GM18858 (cell line): ENCODE measurements around the gene PTPRE.

ENCODE experiments used
- ATAC-seq: cut with Tn5 transposase; IDR thresholded peaks from one replicate; pipeline ENCODE4 v1.9.1; 2021; ENCODE audit not compliant: unreplicated experiment

Gene PTPRE

DNA sequence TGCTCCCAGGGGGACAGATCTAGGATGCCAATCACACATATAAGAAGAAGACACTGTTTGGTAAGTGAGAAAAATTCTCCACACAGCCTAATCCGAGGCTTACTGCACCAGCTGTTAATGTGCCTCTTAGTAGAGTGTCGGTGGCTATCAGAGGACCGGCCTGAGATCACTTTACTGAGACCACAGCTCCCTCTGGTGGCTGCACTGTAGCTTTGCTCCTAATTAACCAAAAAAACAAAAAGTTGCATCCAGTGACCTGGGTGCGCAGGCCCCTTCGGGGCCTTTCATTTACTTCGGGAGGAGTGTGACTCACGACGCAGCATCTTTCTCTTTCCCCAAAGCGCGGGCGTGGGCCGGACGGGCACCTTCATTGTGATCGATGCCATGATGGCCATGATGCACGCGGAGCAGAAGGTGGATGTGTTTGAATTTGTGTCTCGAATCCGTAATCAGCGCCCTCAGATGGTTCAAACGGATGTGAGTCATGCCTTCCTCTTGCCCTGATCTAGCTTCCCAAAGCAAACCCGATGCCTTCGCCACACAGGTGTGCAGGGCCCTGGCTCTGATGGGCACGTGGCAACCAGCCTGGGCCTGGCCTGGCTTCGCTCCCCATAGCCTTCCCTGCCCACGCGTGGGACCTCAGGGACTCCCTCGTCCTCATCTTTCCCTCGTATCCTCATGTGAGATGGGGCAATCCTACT, 162.6 kb downstream of the PTPRE start:
- ATAC-seq: peak; percentile 40

DNA sequence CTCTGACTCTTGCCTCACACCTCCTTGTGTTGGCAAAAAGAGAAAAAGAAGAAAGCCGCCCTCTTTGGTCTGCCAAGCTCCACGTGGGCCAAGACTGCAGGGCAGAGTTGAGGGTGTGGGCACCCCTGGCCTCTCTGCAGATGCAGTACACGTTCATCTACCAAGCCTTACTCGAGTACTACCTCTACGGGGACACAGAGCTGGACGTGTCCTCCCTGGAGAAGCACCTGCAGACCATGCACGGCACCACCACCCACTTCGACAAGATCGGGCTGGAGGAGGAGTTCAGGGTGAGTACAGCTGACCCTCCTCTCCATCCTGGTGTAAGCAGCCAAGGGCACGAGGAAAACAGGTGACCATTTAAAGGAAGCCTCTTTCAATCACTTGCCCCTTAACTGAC, 163.3 kb downstream of the PTPRE start:
- no peak for ATAC-seq

DNA sequence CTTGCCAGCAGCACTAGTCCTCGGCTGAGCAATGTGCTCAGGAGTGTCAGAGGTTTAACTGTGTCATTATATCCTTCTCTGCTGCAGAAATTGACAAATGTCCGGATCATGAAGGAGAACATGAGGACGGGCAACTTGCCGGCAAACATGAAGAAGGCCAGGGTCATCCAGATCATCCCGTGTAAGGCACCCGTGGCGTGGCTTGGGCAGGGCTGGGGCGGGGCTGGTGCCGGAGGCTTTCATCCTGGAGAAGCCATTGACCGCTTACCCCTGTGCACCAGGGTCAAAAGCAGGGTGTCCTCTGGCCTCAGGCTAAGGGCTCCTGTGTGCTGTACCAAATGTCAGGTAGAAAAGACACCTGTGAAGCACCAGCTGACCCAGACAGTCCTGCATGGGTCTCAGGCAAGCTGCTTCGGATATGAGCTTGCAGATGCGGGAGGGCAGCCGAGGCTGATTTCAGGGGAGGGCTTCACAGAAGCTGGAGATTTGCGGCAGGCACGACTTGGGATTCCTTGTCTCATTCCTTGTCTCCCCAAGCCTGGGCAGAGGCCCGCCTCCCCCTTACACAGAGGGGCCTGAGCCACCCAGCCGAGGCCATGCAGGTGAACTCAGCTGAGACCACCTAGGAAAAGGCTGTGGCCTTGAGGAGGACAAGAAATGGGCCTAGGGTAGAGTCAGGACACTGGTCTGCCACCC, 164.0 kb downstream of the PTPRE start:
- no peak for ATAC-seq

DNA sequence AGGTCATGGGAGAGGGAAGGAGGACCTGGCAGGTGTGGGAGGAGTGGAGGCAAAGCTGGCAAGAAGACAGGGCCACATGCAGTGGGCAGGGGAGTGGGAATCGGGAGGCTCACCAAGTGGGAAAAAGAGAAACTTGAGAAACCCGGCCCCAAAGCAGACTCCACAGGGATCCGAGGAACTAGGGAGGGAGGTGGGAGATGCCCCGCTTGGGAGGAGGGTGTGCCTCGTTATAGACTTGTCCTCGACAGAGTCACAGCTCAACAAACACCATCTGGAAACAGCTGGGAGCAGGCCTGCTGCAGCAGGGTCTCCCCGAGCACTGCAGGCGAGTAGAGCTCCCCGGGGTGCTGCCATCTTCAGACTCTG, 164.5 kb downstream of the PTPRE start:
- no peak for ATAC-seq

DNA sequence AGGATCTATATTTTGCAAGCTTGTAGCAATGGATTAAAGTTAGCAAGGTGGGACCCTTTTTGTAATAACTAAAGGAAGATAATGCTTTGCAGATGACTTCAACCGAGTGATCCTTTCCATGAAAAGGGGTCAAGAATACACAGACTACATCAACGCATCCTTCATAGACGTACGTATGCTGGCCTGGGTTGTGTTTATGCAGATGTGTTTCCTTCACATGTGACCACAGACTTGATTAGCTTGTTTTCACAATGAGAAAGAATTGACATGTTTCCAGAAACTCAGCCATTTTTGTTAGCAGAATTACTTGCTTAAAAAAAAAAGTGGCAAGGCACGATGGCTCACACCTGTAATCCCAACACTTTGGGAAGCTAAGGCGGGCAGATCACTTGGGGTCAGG, 165.1 kb downstream of the PTPRE start:
- no peak for ATAC-seq

DNA sequence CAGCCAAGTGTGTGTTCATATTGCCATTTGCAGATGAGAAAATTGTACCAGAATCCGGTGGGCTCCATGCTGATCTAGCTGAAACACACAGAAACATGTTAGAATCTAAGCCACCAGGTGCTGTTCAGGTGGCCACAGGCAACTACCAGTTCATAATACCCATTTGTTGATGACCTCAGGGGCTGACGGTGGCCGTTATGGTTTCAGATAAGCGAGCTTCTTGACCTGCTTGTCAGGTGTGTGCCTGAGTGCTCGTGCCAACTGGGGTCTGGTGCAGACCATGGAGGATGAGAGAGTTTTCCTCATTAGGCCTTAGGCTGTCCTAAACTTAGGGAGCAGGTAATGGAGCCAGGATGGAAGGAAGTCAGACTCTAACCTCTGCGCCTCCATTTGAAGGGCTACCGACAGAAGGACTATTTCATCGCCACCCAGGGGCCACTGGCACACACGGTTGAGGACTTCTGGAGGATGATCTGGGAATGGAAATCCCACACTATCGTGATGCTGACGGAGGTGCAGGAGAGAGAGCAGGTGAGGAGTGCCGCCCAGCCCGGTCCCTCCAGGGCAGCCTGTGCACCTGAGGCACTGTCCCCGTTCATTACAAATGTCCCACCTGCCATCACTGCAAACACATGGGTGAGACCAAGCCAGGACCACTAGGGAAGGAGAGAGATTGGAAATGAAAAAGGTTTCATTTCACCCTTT, 166.2 kb downstream of the PTPRE start:
- no peak for ATAC-seq

DNA sequence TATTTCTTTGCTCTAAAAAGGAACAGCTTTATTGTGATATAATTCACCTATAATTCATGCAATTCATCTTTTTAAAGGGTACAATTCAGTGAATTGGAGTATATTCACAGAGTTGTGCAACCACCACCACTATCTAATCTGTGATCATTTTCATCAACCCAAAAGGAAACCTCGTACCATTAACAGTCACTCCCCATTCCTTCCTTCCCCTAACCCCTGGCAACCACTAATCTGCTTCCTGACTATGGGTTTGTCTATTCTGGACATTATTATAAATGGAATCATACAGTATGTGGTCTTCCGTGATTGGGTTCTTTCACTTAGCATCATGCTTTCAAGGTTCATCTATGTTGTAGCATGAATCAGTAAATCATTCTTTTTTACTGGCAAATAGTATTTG, 167.0 kb downstream of the PTPRE start:
- no peak for ATAC-seq

DNA sequence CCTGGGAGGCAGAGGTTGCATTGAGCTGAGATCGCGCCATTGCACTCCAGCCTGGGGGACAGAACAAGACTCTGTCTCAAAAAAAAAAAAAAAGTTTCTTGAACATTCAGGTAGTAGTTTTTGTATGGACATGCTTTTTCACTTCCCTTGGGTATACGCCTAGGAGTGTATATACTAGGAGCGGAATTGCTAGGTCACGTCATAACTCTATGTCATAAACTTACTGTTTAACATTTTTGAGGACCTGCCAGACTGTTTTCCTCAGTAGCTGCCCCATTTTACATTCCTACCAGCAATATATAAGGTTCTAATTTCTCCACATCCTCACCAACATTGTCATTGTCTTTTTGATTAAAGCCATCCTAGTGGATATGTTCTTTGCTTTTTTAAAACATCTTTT, 167.7 kb downstream of the PTPRE start:
- no peak for ATAC-seq

DNA sequence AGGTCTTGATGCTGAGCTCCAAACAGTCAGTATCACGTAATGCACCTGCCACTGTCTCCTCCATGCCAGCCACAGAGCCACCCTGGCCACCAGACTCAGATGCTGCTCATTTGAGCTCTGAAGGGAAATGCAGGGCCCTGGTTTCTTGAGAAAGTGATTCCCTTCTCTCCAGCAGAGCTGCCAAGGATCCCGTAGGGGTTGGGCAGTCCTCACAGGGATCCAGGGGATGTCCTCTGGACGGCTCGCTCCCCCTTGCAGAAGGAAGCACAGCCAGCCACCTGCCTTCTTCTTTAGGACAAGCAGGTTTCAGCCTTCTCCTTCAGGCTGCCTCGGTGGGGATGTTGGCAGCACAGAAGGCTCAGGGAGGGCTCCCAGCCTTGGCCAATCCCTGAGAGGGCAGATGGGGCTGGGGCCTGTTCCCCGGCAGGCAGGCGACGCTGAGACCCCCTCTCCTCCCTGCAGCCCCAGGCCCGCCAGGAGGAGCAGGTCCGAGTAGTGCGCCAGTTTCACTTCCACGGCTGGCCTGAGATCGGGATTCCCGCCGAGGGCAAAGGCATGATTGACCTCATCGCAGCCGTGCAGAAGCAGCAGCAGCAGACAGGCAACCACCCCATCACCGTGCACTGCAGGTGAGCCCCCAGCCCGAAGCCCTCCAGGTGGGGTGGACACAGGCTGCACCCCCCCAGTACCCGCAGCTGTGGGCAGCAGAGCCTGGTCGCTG, 170.4 kb downstream of the PTPRE start:
- no peak for ATAC-seq

DNA sequence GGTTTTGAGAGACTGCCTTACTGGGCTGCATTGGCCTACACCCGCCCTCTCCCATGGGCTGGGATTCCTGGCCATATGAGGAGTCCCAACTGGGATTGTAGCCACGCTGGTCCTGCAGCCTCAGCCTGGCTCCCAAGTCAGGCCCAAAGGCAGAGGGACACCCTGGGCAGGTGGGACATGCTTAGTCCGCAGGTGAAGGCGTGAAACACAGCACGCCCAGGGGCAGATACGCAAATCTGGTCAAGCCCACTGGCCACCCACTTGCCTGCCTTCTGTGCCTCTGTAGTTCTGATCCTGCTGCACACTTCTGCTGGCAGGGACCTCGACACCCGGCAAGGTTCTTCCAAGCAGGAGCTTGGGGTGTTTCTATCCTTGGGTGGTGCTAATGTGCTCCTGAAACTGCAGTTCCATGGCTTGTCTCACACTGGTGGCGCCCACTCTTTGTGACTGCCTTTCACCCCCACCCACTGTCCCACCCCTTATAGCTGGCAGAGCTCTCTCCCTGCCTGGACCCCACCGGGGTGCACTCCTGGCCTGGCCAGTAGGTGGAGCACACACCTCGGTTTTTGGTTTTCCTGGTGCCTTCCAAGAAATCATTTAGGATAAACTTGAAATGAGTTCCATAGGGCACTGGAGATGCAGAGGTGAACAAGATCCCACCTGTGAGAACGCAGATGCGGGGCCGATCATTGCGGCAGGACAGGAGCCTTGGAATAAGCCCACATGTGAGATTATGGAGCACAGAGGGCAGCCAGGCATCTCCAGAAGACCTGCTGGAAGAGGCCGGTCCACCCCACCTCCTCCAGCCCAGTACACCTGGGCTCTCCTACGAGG, 171.4 kb downstream of the PTPRE start:
- no peak for ATAC-seq

DNA sequence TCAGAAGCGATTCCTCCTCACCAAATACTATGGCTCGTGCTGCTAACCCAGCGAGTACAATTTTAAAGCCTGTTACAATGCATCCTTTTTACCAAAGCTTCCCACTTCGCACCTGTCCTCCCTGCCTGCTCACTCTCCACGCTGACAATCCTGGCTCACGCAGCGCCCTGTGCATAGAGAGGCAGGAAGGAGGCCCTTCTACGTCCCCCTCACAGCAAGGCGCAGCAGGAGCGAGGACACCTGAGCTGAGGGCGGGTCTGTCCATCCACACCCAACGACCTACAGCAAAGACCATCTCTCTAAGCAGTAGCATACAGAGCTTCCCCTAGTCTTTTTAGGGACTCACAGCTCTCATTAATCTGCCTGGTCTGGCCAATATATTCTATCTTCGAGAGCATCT, 173.3 kb downstream of the PTPRE start:
- no peak for ATAC-seq

DNA sequence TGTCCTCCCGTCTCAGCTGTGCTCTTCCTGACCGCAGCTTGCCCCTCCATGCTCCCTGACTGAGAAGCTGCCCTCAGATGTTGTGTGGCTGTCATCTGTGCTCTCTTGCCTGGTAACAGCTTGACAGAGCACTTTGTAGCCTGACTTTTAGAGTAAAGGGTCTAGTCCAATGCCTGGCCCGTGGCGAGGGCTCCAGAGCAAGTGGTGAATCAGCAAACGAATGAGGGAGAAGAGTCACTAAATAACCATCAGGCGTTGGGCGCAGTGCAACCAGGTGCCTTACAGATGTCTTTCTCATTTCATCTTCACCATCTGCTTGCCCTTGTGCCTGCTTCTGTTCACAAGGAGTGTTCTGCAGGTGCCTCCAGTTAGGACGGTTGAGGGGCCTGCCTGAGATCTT, 173.7 kb downstream of the PTPRE start:
- ATAC-seq: no peak

DNA sequence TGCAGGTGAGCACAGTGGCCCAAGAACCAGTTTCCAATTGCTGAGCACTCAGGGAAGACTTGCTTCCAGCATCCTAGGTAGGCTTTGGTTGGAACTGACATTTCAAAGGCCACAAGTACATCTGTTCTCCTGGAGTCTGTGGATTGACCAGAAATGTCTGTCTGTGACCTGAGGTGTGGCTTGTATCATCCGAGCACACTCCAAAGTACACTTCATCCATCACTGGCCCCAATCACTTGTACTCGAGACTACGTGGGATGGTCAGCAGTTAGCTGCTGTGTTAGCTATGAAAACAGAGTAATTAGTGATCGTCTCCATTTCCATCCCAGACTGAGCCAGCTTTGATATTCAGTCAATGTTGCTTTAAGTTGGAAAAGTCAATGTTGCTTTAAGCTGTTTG, 174.3 kb downstream of the PTPRE start:
- ATAC-seq: no peak

DNA sequence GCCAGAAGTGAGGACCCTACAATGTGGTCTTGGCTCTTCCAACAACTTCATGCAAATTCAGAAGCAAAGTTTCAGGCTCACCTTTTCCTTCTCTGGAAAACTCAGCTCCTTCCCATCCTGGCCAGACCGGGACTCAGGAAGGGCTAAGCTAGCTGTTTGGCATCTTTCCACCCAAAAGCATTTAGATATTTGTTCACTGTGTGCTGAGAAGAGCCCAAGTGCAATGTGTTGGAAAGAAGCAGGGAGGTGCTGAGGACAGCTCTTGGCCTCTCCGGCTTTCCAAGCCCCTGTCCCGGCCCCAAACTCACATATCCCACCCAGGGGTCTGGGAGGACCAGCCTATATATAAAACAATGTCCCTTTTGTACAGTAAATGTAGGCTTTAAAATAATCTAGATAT, 174.8 kb downstream of the PTPRE start:
- ATAC-seq: no peak

DNA sequence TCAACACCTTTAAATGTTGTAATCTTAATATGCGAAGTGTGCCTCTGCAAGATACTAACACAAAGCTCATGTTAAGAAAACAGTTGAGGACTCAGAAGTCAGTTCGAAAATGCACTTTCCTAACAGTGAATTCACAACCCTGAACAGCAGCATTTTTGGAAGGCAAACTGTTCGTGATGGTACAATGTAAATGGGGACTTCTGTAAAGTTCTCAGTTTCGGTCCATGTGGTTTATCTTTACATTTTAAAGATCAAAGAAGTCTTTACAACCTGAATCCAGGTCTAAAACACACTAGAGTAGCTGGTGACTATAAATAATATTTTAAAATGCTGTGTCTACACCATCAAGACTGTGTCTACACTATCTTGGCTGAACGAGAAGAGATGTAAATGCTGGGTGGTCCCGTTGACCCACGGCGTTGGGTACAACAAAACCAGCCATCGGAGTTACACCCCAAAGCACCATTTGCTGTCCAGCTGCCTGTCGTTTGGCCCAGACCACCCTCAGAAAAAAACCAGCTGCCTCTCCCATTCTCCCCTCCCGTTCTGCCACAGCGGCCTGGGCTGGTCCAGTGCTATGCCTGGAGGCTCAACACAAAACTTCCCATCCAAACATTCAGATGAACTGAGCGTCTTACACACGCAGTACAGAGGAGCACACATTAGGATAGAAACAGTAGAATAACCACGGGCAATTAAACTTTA, 176.4 kb downstream of the PTPRE start:
- ATAC-seq: no peak

DNA sequence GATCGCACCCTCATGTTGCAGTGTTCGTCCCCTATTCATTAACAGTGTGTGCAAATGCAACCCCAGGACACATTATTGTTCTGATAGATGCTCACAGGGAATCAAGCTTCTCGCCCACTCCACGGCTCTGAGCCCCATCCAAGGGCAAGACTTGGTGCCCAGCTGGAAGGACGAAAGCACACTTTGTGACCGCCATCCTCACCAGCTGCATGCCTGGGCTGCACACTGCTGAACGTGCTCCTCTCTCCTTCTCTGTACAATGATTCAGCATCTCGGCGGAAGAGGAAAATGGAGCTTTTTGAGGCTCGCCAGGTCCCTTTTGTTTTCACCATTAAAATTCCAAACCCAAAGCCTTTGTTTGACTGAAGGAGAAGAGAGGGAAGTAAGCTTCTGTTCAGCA, 177.5 kb downstream of the PTPRE start:
- ATAC-seq: no peak

DNA sequence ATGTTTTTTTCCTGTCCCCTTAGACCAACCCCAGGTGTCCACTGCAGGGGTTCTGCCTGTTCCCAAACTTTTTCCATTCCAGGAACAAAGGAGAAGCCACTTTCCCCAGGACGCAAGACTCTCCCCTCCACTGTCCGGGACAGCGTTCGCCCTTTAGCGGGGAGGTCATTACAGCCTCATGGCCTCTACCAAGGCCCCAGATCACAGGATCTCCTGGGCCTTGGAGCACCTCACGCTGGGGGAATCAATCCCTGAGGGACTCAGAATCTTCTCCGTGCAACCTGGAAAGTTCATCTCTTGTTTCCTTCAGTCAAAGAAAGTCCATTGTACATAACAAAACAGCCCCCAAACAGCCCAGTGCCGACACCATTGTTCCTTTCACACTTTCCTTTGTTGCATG, 178.1 kb downstream of the PTPRE start:
- no peak for ATAC-seq

DNA sequence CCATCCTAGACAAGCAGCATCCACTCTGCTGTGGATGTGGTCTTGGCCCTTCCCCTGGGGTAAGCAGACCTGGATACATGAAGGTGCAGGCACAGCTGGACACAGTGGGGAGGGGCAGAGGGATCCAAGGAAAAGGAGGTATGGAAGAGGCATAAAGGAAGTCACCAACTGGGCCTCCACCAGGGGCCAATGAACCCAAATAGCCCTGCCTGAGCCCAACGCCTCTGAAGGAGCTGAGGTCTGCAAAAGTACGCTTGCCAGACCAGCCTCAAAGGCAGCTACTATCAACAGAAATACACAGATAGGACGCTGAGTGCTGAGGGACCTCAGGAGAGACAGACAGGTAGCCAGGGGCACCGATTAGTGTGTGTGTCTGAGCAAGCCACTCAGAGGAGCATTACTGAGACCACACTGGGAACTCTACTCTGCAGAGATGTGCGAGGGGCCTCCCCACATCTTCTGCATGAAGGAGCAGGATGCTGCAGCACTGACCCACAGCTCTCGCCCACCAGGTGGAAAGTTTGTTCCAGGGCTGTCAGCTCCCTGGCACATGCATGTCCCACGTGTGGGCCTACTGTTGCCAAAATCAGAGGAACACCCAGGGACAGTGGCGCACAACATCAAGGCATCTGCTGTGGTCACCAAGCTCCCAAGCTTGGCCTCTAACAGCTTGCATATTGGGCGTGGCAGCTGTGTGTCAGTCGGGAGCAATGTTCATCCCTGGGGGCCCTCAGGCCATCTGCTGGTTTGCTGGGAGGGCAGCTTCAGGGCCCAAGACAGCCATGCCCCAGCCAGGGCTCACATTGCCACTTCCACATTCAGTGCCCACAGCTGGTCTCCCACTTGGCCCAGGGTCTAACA, 179.3 kb downstream of the PTPRE start:
- no peak for ATAC-seq

DNA sequence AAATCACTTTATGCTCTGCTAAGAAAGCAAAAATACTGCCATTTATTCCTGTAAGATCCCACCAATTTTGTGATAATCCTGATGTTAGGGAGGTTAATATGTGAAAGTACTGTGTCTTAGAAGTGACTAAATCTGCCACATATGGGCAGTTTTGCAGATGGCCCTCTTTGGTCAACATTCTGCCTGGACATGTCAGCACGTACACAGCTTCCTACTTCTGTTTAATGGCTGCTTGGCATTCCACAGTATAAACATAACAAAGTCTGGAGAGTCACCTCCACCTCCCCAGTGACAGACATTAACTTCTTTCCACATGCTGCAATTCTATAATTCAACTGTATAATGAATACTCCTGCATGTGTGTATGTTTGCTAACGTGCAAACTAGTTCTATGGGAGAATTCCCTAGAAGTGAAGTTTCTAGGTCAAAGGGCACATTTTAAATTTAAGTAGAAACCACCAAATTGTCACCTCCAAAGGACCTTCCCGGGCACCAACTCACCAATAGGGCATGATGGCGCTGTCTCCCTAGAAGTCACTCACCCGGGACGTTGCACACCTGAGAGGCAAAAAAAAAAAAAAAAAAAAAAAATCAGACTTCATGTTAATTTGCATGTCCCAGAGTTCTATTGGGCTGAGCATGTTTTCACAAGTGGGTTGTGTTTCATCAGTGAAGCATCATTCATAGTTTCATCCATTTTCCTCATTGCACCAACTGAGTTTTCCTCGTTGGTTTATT, 180.4 kb downstream of the PTPRE start:
- ATAC-seq: no peak
